Measurements from ENCODE around the gene CCNL2. TPM values are rescaled to one million over a fixed set of nuclear protein-coding genes. Genes with fewer than 3 reads are reported as not detected.
"Not testable (repeated sequence)": the region's sequence is repeated elsewhere in the genome, so short reads cannot be mapped to it uniquely, and the experiment has no call there.

Gene CCNL2
- total RNA-seq, 1 experiment from 2014 or later = 206 TPM

DNA sequence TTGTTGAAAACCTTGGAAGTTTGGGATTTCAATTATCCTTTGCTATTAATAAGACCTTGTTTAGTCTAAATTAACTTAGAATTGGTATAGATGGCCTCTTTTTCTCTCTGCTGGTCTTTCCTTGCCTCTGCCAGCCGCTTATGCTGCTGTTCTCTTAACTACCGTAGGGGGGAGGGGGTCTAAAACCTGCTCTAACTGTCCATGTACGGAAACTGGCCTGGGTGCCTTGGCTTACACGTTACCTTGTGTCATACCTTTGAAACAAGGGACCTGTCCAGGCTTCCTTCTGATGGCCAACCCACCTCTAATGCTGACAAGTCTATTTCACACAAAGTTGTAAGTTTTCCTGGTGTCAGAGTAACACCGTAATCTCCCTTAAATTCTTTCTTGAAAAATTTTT, 18.3 kb upstream of the CCNL2 start:
- intact Hi-C loops (cut with micrococcal nuclease; ENCODE audit: unreplicated experiment) = loop anchor here (5.0 kb wide), 1 partner anchor 40 kb away; no protein-coding TSS in a partner anchor
- POLR2A ChIA-PET (ENCODE audit: low non-redundant PET) = not testable (repeated sequence)

GRCh38 chr1:1415751-1416150, 16.6 kb upstream of the CCNL2 start:
- CTCF ChIA-PET = no interaction called here
- no peak overlapping the region for H3K4me3 ChIP-seq (ENCODE audit: low read depth, low read length, poor library complexity, severe bottlenecking)
- no peaks in the 10 kb centered on the region for H3K4me1 ChIP-seq (ENCODE audit: insufficient read depth, low read length, poor library complexity, severe bottlenecking)
- no TSS peak for BruUV-seq (replicated peaks)
- POLR2A ChIA-PET (ENCODE audit: low non-redundant PET) = interaction anchor here (0.6 kb wide), 1 partner anchor 394 kb away, joined by 4 read pairs; no protein-coding TSS in a partner anchor
- H3K27ac ChIP-seq (ENCODE audit: low read depth, low read length, poor library complexity, severe bottlenecking) = no peak overlapping the region
- no peaks in the 10 kb centered on the region for H3K36me3 ChIP-seq (ENCODE audit: insufficient read depth, low read length, poor library complexity, severe bottlenecking)
- intact Hi-C loops (cut with micrococcal nuclease; ENCODE audit: unreplicated experiment) = loop anchor here (5.0 kb wide), 1 partner anchor 42 kb away; no protein-coding TSS in a partner anchor
- TF ChIP-seq CTCF (conservative IDR thresholded peaks at IDR 0.05; ENCODE audit: low read depth, low read length) (no peak), EZH2 (IDR thresholded peaks at IDR 0.05; ENCODE audit: borderline replicate concordance, low read depth, low read length, poor library complexity, severe bottlenecking) (no peak)
- DNase-seq (ENCODE audit: low spot score) = no peak
- H3K27me3 ChIP-seq (replicated peaks; ENCODE audit: insufficient read depth, low read depth, low read length, poor library complexity) = no peaks in the 10 kb centered on the region
- H3K9me3 ChIP-seq (ENCODE audit: low read depth, low read length, poor library complexity, severe bottlenecking) = no peaks in the 10 kb centered on the region

More for the DNA sequence above, 18.3 kb upstream of the CCNL2 start:
- CTCF ChIA-PET; H3K4me1 ChIP-seq (ENCODE audit: insufficient read depth, low read length, poor library complexity, severe bottlenecking); DNase-seq (ENCODE audit: low spot score); H3K4me3 ChIP-seq (ENCODE audit: low read depth, low read length, poor library complexity, severe bottlenecking); H3K36me3 ChIP-seq (ENCODE audit: insufficient read depth, low read length, poor library complexity, severe bottlenecking); H3K9me3 ChIP-seq (ENCODE audit: low read depth, low read length, poor library complexity, severe bottlenecking); H3K27ac ChIP-seq (ENCODE audit: low read depth, low read length, poor library complexity, severe bottlenecking); BruUV-seq (replicated peaks); H3K27me3 ChIP-seq (replicated peaks; ENCODE audit: insufficient read depth, low read depth, low read length, poor library complexity): not testable (repeated sequence)

- CTCF ChIA-PET; H3K4me3 ChIP-seq (ENCODE audit: low read depth, low read length, poor library complexity, severe bottlenecking); BruUV-seq (replicated peaks); H3K36me3 ChIP-seq (ENCODE audit: insufficient read depth, low read length, poor library complexity, severe bottlenecking); POLR2A ChIA-PET (ENCODE audit: low non-redundant PET); H3K9me3 ChIP-seq (ENCODE audit: low read depth, low read length, poor library complexity, severe bottlenecking); H3K27ac ChIP-seq (ENCODE audit: low read depth, low read length, poor library complexity, severe bottlenecking); DNase-seq (ENCODE audit: low spot score); intact Hi-C loops (cut with micrococcal nuclease; ENCODE audit: unreplicated experiment); H3K27me3 ChIP-seq (replicated peaks; ENCODE audit: insufficient read depth, low read depth, low read length, poor library complexity); H3K4me1 ChIP-seq (ENCODE audit: insufficient read depth, low read length, poor library complexity, severe bottlenecking): not testable (repeated sequence)
Measured at GRCh38 chr1:1412311-1412902, 13.3 kb upstream of the CCNL2 start.

DNA sequence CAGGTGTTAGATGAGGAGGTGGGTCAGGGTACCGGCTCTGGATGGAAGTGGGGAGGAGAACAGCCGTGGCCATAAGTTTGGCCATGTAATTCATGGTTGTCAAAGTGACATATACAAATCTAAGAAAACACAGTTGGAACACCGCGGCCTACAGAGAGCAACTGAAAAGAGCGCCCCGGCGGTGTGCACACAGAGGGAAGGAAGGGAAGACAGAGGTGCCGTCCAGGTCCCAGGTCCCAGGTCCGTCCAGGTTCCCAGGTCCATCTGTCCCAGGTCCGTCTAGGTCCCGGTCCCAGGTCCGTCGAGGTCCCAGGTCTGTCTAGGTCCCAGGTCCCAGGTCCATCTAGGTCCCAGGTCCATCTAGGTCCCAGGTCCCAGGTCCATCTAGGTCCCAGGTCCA, 12.5 kb upstream of the CCNL2 start:
- Histone ChIP-seq H3K4me3 (ENCODE audit: low read depth, low read length, poor library complexity, severe bottlenecking) (no peak overlapping the region), H3K27ac (ENCODE audit: low read depth, low read length, poor library complexity, severe bottlenecking) (no peak overlapping the region), H3K36me3 (ENCODE audit: insufficient read depth, low read length, poor library complexity, severe bottlenecking) (peaks cover 4% of the 10 kb centered on the region), H3K27me3 (replicated peaks; ENCODE audit: insufficient read depth, low read depth, low read length, poor library complexity) (no peaks in the 10 kb centered on the region), H3K9me3 (ENCODE audit: low read depth, low read length, poor library complexity, severe bottlenecking) (no peaks in the 10 kb centered on the region), H3K4me1 (ENCODE audit: insufficient read depth, low read length, poor library complexity, severe bottlenecking) (peaks cover 9% of the 10 kb centered on the region)
- ChIA-PET CTCF (no interaction called here), POLR2A (ENCODE audit: low non-redundant PET) (no interaction called here)
- no TSS peak for BruUV-seq (replicated peaks)
- intact Hi-C loops (cut with micrococcal nuclease; ENCODE audit: unreplicated experiment) = no loop called here
- DNase-seq (ENCODE audit: low spot score) = no peak
- no peak for TF ChIP-seq EZH2 (IDR thresholded peaks at IDR 0.05; ENCODE audit: borderline replicate concordance, low read depth, low read length, poor library complexity, severe bottlenecking)
- no peak for TF ChIP-seq CTCF (conservative IDR thresholded peaks at IDR 0.05; ENCODE audit: low read depth, low read length)

DNA sequence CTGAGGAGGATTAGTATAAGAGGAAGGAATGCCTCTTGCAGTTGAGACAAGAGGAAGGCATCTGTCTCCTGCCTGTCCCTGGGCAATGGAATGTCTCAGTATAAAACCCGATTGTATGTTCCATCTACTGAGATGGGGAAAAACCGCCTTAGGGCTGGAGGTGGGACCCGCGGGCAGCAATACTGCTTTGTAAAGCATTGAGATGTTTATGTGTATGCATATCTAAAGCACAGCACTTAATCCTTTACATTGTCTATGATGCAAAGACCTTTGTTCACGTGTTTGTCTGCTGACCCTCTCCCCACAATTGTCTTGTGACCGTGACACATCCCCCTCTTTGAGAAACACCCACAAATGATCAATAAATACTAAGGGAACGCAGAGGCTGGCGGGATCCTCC, 11.1 kb upstream of the CCNL2 start:
- intact Hi-C loops (cut with micrococcal nuclease; ENCODE audit: unreplicated experiment); BruUV-seq (replicated peaks); CTCF ChIA-PET; H3K27me3 ChIP-seq (replicated peaks; ENCODE audit: insufficient read depth, low read depth, low read length, poor library complexity); H3K27ac ChIP-seq (ENCODE audit: low read depth, low read length, poor library complexity, severe bottlenecking); POLR2A ChIA-PET (ENCODE audit: low non-redundant PET); DNase-seq (ENCODE audit: low spot score); H3K4me3 ChIP-seq (ENCODE audit: low read depth, low read length, poor library complexity, severe bottlenecking); H3K9me3 ChIP-seq (ENCODE audit: low read depth, low read length, poor library complexity, severe bottlenecking): not testable (repeated sequence)
- Histone ChIP-seq H3K4me1 (ENCODE audit: insufficient read depth, low read length, poor library complexity, severe bottlenecking) (peaks cover 19% of the 10 kb centered on the region), H3K36me3 (ENCODE audit: insufficient read depth, low read length, poor library complexity, severe bottlenecking) (peaks cover 13% of the 10 kb centered on the region)
